ENCODE results near the gene ARL13A.
"Not testable (repeated sequence)": the region's sequence is repeated elsewhere in the genome, so short reads cannot be mapped to it uniquely, and the experiment has no call there.

ARL13A gene

DNA sequence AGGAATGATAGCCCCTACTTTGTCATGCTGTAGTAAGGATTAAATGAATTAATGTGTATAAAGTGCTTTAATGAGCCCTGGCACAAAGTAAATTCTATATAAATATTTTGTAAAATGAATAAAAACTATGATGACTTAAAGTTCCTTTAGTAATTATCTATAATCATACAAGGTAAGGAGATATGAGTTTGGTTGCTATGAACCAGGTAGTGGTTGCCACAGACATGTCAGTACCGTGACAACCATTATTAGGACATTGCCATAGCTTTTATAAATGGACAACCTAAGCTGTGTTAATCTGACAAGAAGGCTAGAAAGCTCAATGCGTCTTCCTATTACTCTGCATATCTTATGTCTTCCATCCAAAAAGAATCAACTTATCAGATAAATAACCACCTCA is at the start of gene ARL13A:
ARL13A (plus strand) TSS at position 301 of the 400 bp plus-strand sequence. CDS start 3,982 bp downstream, outside the sequence.
- DNase-seq: no peak

DNA sequence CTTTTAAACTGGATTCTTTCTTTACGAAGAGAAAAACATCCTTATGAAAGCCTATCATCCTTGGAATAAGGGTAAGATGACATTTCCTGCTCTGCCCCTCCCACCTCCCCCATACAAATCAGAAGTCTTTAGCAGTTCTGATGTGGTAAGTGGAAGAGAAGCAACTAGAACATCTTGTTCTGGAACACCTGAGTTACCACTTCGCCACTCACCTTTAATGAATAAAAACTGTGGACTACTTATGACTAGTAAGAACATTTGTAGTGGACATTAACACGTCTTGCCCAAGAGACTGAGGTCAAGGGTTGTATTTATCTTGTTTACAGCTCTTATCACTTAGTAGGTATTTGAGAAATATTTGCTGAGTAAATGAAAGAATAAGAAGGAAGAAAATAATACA is 45.1 kb upstream of the ARL13A start:
- DNase-seq: no peak

DNA sequence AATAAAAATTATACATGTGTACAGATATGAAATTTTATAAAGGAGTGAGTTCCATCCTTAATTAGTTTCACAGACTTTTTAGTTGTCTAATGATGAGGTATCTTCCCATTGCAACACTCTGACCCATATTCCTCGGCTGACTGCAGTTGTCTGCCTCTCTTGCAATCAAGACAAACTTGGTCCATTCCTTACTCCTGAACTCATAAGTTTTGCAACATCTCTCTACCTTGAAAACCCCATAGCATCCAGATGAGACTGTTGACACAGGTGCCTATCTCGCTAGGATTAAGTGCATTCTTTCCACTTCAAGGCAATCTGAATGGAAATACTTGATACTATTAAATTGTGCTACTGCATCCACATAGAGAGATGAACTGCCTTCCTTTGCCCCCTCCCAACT is 43.1 kb upstream of the ARL13A start:
- no peak for DNase-seq

DNA sequence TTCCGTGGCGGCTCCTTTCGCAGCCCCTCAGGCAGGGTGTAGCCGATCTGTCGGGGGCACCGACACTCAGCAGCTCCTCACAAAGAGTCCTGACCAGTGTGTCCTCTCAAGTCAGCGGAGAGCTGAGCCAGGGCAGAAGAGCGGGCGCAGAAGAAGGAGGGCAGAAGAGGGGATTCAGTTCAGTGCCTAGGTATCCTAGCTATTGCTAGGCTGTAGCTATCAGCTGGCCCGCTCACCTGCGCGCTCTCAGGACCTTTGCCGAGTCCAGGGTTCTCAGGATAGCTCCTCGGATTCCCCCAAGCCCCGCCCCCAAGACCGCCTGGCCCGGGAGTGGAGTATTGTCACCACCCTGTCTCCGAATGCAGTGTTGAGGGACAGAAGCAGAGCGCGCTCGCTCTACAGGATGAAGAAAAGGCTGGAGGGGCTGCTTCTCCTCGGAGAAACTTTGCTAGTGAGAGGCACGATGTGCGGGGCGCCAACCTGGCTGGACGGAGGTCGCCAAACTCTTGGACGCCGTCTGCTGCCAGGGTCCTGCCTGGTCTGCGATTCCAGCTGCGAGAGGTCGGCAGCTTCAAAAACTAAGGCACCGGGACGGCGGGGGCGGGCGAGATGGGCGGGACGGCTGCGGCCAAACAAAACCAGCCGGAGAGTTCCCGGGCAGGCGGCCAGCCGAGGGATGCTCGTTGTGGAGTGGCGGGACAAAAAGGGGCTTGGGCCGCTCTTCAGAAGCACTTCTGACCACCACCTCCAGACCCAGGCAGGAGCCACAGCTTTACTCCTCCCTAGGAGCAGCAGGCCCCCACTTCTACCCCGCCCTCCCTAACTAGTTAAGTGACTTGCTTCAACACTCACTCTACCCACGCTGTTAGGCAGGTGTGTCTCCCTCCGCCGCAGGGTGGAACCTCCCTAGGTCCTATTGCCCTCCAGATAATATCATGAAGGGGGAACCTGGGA is 40.6 kb upstream of the ARL13A start, which contains the start of gene XKRX:
XKRX (minus strand) TSS at position 258 of the 954 bp plus-strand sequence. CDS start 613 bp downstream, outside the sequence.
- DNase-seq: peak; percentile 72

DNA sequence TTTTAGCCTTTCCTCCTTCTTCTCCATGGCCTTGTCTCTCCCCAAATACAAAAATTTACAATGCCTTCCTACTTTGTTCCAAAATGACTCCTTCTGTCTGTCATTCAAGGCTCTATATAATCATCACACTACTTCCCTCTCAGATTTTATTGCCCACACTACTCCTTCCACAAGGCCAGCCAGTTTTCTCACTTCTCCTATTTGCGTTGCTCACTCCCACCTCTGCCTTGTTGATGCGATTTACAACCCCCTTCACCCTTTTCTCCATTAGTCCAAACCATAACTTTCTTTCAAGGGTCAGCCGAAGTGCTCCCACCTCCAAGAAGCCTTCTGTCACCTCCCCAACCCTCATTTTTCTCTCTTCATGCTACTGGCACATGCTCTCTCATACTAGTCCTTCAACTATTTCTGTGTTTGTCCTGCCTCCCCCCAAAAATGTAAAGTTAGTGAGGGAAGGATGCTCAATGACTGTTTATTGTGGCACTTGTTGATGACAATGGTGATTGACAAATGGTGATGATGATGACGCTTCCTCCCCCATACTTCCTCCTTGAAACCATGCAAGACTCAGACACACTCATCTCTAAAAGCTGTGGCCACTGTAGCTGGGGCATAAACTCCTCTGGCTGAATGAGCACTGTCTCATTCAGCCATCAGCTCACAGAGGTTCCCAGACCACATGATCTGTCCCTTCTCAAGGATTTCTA is 38.1 kb upstream of the ARL13A start:
- no peak for DNase-seq

DNA sequence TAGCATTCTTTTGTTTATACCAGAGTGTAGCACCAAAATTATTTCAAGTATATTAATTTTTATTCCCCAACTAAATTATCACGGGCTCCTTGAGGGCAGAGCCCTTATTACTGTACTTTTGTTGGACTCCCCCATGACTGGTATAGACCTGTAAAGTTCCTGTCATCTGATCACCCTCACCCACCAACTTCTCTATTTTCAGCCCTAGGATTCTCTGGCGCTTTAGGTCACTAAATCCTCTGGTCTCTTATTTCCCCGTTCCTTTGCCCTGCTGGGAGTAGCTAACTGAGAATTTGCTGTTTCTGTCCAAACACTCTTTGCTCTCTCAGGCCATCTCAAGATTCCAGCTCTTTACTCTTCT is 37.6 kb upstream of the ARL13A start:
- DNase-seq: no peak

DNA sequence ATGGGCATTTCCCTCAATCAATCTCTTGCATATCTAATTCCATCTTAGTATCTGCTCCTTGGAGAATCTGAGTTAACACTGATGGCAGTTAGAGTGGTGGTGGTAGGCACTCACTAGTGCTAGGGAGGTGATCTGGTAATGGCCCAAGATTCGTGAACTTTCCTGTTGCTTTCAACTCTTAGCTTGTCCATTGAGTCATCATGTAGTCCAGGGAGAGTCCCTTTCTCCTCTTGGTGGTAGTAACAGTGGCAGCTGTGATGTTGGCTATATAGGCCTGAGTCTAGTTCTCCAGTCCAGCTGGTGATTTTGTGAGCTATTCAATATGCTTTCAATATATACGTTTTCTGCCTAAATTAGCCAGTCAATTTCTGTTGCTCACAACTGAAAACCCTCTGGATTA is 33.7 kb upstream of the ARL13A start:
- DNase-seq: no peak

DNA sequence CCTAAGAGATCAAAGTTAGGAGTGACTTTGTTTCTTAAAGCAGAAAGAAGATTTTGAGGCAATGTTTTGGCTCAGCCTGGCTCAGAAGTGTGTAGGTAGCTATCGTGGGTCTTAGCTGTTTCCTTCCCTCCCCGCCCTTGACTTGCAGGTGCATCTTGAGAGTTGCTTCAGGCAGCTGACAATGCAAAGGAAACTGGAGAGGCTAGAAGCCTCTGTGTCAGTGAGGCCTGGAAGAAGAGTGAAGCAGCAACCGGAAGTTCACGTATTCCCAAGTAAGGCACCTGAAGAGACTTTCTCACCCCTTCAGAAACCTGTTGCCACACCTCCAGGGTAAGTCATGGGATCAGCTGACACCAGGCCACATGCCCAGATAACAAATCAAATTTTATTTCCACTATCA is 30.2 kb upstream of the ARL13A start:
- DNase-seq: no peak

DNA sequence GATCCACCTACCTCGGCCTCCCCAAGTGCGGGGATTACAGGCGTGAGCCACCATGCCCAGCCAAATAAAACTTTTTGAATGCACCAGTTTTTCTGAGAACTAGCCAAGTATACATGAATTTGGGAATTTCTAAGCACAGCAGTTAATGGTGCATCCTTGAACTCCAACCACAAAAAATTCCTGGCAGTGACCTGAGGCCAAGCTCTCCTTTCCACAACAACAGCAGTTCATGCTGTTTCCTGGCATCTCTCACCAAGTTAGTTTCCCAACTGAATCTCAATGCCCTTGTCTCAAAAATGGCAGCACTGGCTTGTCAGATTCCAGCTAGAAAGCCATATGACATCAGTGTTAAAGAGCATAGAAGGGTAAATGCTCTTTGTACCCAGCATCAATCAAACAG is 24.9 kb upstream of the ARL13A start:
- no peak for DNase-seq

DNA sequence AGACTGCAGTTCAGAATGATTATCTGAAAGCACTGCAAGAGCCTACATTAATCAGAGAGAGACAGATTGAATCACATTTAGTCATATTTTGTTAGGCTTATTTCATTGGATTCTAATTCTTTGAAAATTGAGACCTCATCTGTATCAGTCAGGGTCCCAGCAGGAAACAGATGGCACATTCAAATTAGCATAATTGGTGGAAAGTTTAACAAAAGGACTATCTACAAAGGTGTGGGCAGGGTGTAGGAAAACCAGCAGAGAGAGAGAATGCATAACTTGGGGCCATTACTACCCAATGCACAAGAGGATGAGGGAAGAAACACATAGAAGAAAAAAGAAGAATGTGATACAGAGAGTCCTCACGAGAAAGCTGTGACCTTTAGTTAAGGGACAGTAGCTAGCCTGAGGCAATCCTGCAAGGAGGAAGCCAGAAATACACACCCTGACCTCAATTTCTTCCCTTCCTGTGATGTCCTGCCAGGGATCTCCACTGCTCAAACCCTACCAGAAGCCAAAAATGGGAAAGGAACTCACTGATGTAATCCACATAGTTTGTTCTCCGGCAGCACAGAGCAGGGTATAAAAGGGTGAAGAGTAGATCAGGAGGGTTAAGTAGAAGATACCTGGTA is 23.1 kb upstream of the ARL13A start:
- no peak for DNase-seq

DNA sequence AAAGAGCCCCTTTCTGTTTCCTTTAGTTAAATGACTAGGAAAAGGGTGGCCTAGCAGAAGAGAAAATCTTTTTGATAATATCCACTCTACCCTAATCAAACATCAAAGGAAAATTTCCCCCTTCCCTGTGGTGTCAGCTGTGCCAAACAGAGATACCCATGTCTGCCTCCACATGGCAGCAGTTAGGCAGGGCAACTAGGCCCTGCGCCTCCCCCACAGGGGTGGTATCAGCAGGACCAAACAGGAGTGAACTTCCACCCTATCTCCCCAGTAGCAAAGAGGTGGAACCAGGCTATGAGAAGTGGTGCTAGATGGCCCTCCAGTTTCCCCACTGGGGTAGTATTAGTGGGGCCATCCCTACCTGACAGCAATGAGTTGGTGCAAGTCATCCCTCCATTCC is 21.0 kb upstream of the ARL13A start:
- DNase-seq: no peak

DNA sequence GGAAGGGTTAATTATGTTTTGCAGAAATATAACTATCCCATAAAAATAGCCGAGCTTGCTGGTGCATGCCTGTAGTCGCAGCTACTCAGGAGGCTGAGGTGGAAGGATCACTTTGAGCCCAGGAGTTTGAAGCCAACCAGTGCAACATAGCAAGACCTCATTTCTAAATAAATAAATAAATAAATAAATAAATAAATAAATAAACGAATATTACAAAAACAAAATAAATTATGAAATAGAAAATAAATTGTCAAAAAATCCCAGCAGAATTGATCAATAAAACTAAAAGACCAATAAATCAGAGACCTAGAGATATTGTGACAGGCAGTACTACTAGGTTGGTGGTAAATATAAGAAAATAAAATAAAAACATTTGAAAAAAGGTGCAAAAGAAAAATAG is 6.7 kb upstream of the ARL13A start:
- no peak for DNase-seq

DNA sequence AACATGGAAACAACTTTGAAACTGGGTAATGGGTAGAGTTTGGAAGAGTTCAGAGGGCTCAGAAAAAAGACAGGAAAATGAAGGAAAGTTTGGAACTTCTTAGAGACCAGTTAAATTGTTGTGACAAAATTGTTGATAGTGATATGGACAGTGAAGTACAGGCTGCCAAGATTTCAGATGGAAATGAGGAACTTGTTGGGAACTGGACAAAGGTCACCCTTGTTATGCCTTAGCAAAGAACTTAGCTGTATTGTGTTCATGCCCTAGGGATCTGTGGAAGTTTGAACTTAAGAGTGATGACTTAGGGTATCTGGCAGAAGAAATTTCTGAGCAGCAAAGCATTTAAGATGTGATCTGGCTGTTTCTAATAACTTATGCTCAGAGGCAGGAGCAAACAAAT is 5.1 kb upstream of the ARL13A start:
- no peak for DNase-seq

DNA sequence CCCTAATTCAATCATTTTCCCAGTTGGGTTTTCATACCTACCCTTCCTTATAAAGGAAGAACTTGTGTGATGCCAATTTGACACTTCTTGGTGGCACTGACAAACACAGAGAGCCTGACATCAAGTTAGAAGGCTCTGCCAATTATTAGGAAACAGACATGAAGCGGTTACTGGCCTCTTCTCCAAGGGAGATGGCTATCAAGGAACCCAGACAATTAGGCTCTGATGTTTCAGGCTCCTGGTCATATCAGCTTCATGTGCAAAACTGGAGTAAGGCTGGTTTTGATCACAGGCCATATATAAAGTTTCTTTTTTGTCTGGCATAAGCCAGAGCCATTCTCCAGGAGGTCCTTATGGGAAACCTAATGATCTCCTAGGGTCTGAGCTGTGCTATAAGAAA is 428 bp downstream of the ARL13A start:
- DNase-seq: no peak

DNA sequence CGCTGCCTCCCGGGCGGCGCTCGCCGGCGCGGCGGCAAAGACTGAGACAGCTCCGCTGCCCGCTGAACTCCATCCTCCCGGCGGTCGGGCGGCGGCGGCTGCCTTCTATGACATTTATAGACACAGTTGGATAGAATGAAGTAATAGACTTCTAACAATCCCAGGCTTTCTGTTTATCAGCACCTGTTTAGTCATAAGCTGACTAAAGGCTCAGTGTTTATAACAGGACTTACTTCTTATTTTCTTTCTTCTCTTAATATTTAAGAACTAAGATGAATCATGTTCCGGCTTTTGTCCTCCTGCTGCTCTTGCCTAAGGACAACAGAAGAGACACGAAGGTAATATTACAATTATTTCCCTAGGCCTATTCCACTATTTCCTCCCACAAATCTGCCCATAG is 3.9 kb downstream of the ARL13A start:
- no peak for DNase-seq

DNA sequence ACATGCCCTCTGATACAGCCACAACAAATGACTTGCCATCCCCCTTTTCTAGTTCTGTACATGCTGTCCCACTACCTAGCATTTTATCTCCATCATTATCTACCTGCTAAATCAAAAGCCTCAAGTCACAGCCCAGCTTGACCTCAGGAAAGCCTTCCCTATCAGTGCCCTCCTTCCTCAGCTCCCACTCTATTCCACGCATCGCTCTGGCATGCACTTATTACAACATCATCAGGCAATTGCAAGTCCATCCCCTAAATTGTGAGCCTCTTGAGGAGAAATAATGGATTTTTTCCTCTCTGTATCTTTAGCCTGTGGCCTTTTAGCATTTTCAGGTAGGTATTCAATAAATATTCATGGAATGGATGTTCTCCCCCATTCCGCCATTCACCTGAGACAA is 5.7 kb downstream of the ARL13A start:
- no peak for DNase-seq

DNA sequence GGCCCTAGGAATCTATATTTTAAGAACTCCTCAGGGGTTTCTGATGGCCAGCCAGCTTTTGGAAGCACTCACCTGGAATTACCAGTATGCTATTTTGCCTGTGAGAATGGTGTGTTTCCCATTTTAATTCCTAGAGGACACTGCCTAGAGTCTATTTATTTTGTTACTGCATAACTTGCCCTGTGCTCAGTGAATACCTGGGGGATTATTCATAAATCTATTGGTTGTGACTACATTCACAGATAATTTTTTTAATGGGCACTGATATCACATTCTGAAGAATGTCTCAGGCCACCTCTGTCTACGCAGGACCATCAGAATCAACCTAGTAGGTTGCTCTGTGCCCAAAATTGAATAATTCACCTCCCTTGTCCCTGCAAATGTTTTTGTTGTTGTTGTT is 6.7 kb downstream of the ARL13A start:
- no peak for DNase-seq

DNA sequence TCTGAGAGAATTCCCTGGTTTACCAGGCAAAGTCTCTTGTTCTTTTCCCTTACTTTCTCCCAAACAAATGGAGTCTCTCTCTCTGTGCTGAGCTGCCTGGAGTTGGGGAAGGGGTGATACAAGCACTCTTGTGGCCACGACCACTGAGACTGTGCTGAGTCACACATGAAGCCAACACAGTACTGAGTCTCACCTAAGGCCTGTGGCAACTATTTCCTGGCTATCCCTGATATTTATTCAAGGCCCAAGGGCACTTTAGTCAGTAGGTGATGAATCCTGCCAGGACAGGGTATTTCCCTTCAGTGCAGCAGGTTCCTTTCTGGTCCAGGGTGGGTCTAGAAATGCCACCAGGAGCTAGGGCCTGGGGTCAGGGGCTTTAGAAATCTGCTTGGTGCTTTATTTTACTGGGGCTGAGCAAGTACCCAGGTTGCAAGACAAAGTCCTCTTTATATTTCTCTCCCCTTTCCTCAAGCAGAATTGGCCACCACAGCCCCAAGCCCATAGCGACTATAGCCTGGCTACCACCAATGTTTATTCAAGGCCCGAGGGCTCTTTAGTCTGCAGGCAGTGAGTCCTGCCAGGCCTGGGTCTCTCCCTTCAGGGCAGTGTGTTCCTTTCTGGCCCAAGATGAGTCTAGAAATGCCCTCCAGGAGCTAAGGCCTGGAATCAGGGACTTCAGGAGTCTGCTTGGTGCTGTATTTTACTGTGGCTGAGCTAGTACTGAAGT is 10.5 kb downstream of the ARL13A start:
- no peak for DNase-seq

DNA sequence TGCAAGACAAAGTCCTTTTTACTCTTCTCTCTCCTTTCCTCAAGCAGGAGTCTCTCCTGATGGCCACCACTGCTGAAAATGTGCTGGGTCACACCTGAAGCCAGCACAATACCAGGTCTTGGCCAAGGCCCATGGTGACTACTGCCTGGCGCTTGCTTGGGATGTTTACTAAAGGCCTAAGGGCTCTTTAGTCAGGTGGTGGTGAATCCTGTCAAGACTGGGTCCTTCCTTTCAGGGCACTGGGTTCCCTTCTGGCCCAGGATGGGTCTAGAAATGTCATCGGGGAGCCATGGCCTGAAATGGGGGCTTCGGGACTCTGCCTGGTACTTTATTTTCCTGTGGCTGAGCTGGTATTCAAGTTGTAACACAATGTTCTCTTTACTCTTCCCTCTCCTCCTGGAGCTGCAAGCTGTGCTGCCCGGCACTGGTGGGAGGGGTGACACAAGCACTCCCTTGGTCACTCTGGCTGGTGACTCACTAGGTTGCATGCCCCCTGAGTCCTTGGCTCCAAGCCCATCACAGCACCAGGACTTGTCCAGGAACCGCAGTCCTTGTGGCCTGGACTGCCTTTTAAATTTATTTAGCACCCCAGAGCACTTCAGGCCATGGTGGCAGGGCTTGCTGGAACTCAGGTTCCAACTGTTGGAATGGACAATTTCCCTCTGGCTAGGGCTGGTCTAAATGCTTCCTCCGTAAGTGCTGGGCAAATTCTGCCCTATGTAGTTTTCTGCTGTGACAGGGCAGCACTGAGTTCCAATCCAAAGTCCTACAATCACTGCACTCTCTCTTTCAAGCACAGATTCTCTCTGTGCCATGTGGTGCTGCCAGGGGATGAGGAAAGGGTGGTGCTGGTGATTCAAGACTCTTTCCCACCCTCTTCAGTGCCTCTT is 11.3 kb downstream of the ARL13A start:
- DNase-seq: no peak

DNA sequence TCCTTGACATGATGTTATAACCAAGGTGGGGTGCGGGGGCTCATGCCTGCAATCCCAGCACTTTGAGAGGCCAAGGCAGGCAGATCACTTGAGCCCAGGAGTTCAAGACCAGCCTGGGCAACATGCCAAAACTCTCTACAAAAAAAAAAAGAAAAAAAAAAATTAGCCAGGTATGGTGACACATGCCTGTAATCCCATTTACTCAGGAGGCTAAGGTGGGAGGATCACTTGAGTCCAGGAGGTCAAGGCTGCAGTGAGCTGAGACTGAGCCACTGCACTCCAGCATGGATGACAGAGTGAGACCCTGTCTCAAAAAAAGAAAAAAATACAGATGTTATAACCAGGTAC is 12.0 kb downstream of the ARL13A start:
- DNase-seq: not testable (repeated sequence)

DNA sequence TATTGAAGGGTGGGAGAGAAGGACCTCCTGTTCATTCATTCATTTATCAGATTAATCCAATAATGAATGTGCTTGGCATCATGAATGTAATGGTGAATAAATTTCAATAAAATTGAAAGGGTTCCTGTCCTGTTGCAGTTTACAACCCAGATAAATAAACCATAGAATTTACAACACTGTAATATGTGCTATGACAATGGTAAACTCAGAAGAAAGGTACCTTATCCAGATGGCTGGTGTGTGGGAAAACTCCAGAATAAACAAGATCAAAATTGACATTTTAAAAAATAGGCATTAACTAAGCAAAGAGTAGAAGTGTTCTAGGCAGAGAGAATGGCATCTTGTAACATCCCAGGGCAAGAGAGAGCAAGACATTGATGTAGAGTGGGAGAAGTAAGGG is 15.3 kb downstream of the ARL13A start:
- no peak for DNase-seq

DNA sequence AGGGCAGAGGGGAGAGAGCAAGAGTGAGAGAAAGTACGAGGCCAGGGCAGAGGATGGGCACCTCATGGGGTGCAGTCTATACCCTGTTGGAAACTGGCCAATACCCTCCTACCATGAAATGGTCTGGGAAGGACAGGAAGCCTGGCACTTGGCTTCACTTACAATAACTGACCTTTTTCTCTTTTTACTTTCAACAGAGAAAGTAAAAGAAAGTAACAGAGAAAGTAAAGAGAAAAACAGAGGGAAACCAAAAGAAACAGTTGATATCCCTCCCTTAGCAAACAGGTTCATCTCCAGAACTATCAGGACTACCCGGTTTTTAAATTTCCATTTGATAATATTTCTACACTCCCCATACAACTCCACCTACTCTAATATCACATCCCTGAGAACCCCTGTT is 20.6 kb downstream of the ARL13A start:
- no peak for DNase-seq

Data from NCI-H1105 treated with DMSO at 0.1 percent for 48 hours (cell line).